Retinal pigment epithelial cell (primary cell): ENCODE data around the gene C15orf61.

Experiments used
- DNase-seq: peaks from one replicate; pipeline ENCODE4 v3.0.0-alpha.2; 2010; ENCODE audit warnings: low read depth
- H3K4me3 ChIP-seq: 2 replicates; pipeline ENCODE4 v1.5.1; 2011; ENCODE audit warnings: mild to moderate bottlenecking, low read length, control low read depth, moderate library complexity
- TF ChIP-seq, protein P1 (sequence below): conservative IDR thresholded peaks from 2 replicates; pipeline ENCODE4 v1.5.1; 2011; ENCODE audit warnings: low read depth, low read length, control low read depth, inconsistent platforms

C15orf61 gene

DNA sequence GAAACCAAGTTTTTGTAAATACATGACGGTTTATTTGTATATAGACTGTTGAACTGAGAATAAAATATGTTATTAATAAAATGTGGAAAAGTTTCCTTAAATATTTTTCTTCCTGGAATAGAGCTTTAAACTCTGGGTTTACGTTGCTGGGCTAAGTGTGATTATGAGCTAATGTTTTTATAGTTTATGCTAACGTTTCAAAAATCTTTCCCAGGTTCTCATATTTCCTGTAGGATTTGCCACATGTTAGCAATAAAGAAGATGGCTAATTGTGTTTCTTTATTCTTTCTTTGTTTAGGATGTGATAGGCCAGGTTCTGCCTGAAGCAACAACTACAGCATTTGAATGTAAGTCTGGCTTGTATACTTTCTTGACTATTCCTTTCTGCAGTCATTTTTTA is 28.8 kb downstream of the C15orf61 start:
- TF ChIP-seq, protein P1, sequence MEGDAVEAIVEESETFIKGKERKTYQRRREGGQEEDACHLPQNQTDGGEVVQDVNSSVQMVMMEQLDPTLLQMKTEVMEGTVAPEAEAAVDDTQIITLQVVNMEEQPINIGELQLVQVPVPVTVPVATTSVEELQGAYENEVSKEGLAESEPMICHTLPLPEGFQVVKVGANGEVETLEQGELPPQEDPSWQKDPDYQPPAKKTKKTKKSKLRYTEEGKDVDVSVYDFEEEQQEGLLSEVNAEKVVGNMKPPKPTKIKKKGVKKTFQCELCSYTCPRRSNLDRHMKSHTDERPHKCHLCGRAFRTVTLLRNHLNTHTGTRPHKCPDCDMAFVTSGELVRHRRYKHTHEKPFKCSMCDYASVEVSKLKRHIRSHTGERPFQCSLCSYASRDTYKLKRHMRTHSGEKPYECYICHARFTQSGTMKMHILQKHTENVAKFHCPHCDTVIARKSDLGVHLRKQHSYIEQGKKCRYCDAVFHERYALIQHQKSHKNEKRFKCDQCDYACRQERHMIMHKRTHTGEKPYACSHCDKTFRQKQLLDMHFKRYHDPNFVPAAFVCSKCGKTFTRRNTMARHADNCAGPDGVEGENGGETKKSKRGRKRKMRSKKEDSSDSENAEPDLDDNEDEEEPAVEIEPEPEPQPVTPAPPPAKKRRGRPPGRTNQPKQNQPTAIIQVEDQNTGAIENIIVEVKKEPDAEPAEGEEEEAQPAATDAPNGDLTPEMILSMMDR, result no peak
- no peak for DNase-seq
- no peak overlapping the region for H3K4me3 ChIP-seq

DNA sequence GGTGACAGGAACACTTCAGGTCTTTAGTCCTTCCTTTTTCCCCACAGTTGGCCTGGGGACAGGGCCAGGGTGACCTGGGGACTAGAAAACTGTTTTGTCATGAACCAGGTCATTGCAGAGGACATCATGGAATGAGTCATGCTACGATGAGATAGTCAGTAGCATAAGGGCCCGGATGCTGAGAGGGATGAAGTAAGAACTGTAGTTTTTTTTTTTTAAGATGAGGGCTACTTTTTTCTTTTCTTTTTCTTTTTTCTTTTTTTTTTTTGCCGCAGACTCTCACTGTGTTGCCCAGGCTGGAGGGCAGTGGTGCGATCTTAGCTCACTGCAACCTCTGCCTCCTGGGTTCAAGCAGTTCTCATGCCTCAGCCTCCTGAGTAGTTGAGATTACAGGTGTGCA is 29.6 kb downstream of the C15orf61 start:
- no peak for DNase-seq
- TF ChIP-seq, protein P1, result no peak

DNA sequence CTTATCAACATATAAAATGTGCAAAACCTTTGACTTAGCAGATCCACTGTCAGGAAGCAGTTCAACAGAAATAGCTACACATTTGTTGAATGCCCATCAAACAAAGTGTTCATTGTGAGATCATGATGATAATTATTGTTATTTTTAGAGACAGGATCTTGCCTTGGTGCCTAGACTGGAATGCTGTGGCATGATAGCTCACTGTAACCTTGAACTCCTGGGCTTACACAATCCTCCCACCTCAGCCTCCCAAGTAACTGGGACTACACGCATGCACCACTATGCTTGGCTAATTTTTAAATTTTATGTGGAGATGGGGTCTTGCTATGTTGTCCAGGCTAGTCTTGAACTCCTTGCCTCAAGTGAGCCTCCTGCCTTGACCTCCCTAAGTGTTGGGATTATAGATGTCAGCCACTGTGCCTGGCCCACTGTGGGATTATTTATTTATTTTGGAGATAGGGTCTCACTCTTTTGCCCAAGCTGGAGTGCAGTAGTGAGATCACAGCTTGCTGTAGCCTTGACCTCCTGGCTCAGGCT is 30.3 kb downstream of the C15orf61 start:
- TF ChIP-seq, protein P1, result no peak
- no peak overlapping the region for H3K4me3 ChIP-seq
- no peak for DNase-seq

More for the DNA sequence above, 29.6 kb downstream of the C15orf61 start:
- H3K4me3 ChIP-seq, result no peak overlapping the region

DNA sequence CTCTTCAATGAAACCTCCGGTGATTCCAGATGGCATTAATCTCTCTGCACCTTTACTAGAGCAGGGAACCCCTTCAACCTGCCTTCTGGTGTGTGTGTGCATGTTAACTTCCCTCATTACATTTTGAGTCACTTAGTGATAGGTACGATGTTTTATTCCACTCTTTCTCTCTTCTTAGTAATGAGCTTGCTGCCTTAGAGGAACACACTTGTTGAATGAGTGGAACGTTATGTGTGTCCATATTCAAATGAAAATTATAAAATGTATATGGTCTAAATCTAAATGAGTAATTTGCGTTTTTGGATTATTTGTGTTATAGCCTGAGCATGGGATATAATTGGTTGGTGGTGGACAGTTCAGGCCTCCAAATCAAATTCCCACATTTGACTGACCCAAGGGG is 33.6 kb downstream of the C15orf61 start:
- no peak for DNase-seq
- TF ChIP-seq, protein P1, result no peak
- no peak overlapping the region for H3K4me3 ChIP-seq

DNA sequence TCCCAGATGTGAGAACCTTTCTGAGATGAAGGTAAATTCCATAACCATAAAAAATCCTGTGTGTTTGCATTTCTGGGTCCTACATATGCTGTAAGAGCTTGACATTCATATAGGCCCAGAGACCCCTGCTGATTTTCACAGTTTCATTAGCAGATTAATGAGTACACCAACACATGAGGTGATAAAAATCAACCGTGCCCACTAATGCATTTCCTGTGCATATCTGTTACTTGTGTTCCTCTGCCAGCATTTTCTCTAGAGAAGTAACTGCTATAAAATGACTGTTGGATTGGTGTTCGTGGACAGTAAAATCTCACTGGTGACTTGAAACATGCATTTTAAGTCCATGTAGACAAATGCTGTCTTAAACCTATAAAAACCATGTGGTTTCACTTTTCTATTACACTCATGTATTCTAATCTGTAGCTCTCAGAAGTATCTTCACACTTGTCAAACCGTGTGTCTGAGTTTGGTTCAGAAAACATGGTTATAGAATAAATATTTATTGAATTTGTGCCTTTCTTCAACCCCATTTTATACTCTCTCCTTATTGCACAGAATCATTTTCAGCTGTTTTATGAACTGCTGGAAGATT is 36.1 kb downstream of the C15orf61 start:
- TF ChIP-seq, protein P1, result no peak
- H3K4me3 ChIP-seq, result no peak overlapping the region
- no peak for DNase-seq

DNA sequence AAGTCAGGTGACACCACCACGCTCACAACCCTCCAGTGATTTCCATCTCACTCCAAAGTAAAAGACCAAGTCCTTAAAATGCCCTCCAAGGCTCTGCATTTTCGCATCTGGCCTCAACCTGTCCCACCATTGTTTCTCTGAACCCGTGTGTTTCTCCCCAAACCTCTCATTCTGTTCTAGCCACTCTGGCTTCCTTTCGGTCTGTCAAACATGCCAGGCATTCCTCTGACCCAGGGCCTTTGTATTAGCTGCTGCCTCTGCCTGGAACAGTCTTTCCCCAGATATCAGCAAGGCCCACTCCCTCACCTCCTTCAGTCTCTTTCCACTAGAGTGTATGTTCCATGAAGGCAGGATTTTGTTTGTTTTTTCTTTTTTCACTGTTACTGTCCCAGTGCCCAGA is 37.6 kb downstream of the C15orf61 start:
- H3K4me3 ChIP-seq, result no peak overlapping the region
- DNase-seq, result no peak

DNA sequence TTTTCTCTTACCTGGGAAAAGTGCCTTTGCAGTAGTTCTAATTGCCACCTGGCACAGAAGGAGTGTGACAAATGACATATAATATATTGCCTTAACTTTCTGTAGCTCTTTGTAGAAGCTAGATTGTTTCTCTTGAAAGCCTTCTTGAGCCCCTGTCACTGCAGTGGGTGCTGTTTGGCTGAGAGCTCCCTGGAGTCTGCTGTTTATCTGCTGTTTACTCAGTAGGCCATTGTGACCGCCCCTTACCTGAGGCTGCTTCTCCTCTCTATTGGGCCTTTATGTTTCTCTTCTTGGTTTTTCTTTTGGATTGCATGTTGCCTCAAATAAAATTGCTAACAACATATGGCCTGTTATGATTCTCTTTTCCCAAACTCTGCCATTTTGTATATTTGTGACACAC is 38.2 kb downstream of the C15orf61 start:
- H3K4me3 ChIP-seq, result no peak overlapping the region
- TF ChIP-seq, protein P1, result no peak
- no peak for DNase-seq

More for the DNA sequence above, 37.6 kb downstream of the C15orf61 start:
- TF ChIP-seq, protein P1, result no peak
